Chondrocyte (in vitro differentiated cells): ENCODE measurements around the gene ZCCHC2. TPM values are rescaled to one million over a fixed set of nuclear protein-coding genes. Genes with fewer than 3 reads are reported as not detected.
A peak's percentile ranks its signal among the peaks of the same experiment; 100 is the strongest.

Experiments used
- DNase-seq: peaks from one replicate; pipeline ENCODE4 v3.0.0; 2021; ENCODE audit warnings: mixed read lengths, low spot score
- H3K27ac Mint-ChIP-seq: one replicate; pipeline ENCODE4 v1.8.0; 2021; ENCODE audit warnings: mild to moderate bottlenecking, moderate library complexity, mixed read lengths; ENCODE audit not compliant: unreplicated experiment
- H3K27me3 Mint-ChIP-seq: 2 replicates; pipeline ENCODE4 v1.8.0; 2021; ENCODE audit warnings: low read depth, mixed read lengths
- H3K36me3 Mint-ChIP-seq: 2 replicates; pipeline ENCODE4 v1.8.0; 2021; ENCODE audit warnings: low read depth, mixed read lengths
- H3K4me1 Mint-ChIP-seq: 2 replicates; pipeline ENCODE4 v1.8.0; 2021; ENCODE audit warnings: low read depth, mild to moderate bottlenecking, mixed read lengths
- H3K4me3 Mint-ChIP-seq: one replicate; pipeline ENCODE4 v1.8.0; 2021; ENCODE audit warnings: mild to moderate bottlenecking, moderate library complexity, mixed read lengths; ENCODE audit not compliant: unreplicated experiment
- H3K9me3 Mint-ChIP-seq: 2 replicates; pipeline ENCODE4 v1.8.0; 2021; ENCODE audit warnings: low read depth, mixed read lengths
- total RNA-seq: library from RNA; stranded (reverse); gene quantifications from 3 replicates; pipeline ENCODE4 v1.2.1, GENCODE V29; 2021
- TF ChIP-seq, protein P1 (sequence below): fragments of 200-600 bp; sonication (generic); IDR thresholded peaks from 2 replicates; pipeline ENCODE4 v1.5.0; 2021; ENCODE audit warnings: antibody characterized with exemption, mild to moderate bottlenecking, moderate library complexity

ZCCHC2 gene
- total RNA-seq, 1 donor from 2014 or later = 12.6 TPM

DNA sequence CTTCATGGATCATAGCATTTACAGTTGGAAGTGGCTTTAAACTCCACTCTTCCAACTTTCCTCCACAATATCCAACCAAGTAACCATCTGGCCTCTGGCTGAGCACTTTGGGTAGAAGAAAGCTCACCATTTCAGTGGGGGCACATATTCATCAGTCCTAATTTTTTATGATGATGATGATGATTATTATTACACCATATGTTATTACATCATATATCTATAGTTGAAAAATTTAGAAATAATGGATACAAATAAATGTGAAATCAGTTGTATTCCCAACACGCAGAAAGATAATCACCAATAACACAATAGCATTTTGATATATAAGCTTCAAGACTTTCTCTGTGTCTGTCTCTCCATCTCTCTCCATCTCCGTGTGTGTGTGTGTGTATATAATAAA, 26.6 kb upstream of the ZCCHC2 start:
- no peak for DNase-seq
- no peak overlapping the region for H3K4me3 Mint-ChIP-seq
- TF ChIP-seq, protein P1, sequence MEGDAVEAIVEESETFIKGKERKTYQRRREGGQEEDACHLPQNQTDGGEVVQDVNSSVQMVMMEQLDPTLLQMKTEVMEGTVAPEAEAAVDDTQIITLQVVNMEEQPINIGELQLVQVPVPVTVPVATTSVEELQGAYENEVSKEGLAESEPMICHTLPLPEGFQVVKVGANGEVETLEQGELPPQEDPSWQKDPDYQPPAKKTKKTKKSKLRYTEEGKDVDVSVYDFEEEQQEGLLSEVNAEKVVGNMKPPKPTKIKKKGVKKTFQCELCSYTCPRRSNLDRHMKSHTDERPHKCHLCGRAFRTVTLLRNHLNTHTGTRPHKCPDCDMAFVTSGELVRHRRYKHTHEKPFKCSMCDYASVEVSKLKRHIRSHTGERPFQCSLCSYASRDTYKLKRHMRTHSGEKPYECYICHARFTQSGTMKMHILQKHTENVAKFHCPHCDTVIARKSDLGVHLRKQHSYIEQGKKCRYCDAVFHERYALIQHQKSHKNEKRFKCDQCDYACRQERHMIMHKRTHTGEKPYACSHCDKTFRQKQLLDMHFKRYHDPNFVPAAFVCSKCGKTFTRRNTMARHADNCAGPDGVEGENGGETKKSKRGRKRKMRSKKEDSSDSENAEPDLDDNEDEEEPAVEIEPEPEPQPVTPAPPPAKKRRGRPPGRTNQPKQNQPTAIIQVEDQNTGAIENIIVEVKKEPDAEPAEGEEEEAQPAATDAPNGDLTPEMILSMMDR = no peak
- no peak overlapping the region for H3K27ac Mint-ChIP-seq
- H3K36me3 Mint-ChIP-seq = no peaks in the 10 kb centered on the region
- H3K27me3 Mint-ChIP-seq = peaks cover 15% of the 10 kb centered on the region
- H3K9me3 Mint-ChIP-seq = no peaks in the 10 kb centered on the region
- H3K4me1 Mint-ChIP-seq = no peaks in the 10 kb centered on the region

DNA sequence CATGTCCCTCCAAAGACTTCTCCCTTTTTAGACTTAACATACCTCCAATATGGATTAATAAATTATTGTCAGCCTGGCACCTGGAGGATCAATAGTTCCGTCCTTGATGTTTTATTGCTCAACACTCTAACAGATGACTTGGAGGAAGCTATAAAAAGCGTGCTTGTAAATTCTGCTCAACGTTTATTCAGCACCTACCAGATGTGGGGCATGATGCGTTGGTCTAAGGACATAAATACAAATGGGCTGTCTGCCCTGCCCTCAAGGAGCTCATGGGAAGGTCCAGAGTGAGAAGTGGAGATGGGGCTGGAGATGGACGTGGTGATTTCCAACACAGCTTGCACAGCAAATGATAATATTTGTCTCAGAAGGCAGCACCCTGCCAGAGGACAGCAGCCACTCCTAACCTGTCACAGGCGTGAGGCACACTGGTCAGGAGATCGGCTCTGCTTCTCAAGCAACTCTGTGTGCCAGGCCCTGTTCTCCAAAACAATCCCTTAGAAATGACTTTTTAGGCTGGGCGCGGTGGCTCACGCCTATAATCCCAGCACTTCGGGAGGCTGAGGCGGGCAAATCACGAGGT, 25.5 kb upstream of the ZCCHC2 start:
- Mint-ChIP-seq H3K27me3 (peaks cover 15% of the 10 kb centered on the region), H3K27ac (no peak overlapping the region), H3K36me3 (peaks cover 1% of the 10 kb centered on the region), H3K4me3 (no peak overlapping the region), H3K4me1 (no peaks in the 10 kb centered on the region), H3K9me3 (no peaks in the 10 kb centered on the region)
- peak; percentile 42 for DNase-seq
- TF ChIP-seq, protein P1 = no peak

DNA sequence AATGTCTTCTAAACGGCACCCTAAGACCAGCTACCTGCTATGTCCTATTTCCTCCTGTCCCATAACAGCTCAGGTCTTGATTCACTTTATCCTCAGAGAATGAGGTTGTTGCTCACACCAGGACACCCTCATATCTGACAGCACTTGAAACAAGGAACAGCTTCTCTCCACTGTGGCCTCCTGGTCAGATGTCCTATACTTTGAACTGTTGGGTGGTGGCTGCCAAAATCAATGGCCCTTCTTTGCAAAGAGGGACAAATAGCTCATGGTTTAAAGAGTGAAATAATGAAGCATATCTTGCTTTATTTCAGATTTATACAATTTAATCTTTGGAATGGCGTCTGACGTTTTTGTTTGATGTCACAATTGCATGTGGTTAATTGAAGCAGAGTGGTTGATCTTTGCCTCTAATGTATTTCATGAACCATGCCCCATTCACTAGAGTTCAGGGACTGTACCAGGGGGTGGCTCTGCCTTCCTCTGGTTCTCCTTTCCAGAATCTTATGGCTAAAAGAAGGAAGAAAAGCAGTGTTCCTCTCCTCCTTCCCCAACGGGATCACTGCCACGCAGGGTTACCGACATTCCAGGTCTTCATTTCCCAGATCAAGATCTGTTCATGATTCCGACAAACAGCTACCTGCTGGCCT, 24.1 kb upstream of the ZCCHC2 start:
- H3K4me1 Mint-ChIP-seq = no peaks in the 10 kb centered on the region
- H3K27me3 Mint-ChIP-seq = peaks cover 15% of the 10 kb centered on the region
- TF ChIP-seq, protein P1 = no peak
- H3K9me3 Mint-ChIP-seq = no peaks in the 10 kb centered on the region
- no peak overlapping the region for H3K27ac Mint-ChIP-seq
- peaks cover 1% of the 10 kb centered on the region for H3K36me3 Mint-ChIP-seq
- no peak overlapping the region for H3K4me3 Mint-ChIP-seq
- DNase-seq = no peak

DNA sequence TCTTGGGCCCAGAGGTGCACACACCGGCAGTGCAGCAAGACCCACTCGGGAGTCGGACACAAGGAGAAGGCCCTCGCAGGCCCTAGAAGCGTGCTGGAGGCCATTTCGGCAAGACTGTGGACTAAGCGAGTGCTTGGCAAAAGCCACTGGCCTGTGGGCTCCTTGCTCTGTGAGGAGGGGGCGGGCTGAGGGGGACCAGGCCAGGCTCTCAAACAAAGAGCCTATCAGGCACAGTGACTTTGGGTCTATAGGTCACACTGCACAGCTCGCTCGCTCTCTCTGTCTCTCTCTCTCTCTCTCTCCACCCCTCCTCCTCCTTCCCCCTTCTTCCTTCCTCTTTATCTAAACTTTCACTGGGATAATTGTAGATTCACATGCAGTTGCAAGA, 23.6 kb upstream of the ZCCHC2 start:
- Mint-ChIP-seq H3K36me3 (peaks cover 1% of the 10 kb centered on the region), H3K4me1 (no peaks in the 10 kb centered on the region), H3K27ac (no peak overlapping the region), H3K4me3 (no peak overlapping the region), H3K9me3 (no peaks in the 10 kb centered on the region), H3K27me3 (peaks cover 15% of the 10 kb centered on the region)
- peak; percentile 54 for DNase-seq
- TF ChIP-seq, protein P1 = no peak

DNA sequence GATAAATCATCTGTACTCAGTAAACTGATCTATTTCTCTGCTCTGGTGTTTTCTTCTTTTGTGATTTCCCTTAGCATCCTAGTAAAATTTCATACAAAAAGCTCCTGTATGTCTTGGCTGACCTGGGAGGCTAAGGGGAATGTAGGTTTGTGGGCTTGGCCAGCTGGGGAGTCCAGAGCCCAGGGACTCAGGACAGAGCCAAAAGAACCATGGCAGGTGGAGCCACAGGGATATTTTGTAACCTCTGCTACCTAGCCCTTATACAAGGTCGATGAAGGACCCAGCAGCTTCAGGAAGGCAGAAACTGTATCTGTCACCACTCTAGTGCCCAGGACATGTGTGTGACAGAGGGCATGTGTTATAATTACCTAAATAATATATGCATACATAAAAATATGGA, 22.7 kb upstream of the ZCCHC2 start:
- no peak overlapping the region for H3K4me3 Mint-ChIP-seq
- H3K4me1 Mint-ChIP-seq = no peaks in the 10 kb centered on the region
- no peaks in the 10 kb centered on the region for H3K9me3 Mint-ChIP-seq
- H3K27me3 Mint-ChIP-seq = peaks cover 13% of the 10 kb centered on the region
- TF ChIP-seq, protein P1 = no peak
- DNase-seq = no peak
- H3K36me3 Mint-ChIP-seq = peaks cover 1% of the 10 kb centered on the region
- no peak overlapping the region for H3K27ac Mint-ChIP-seq
